Midbrain (tissue), 1 donor: ENCODE data around the gene METRN.
A peak's percentile ranks its signal among the peaks of the same experiment; 100 is the strongest.
"Not testable (repeated sequence)": the region's sequence is repeated elsewhere in the genome, so short reads cannot be mapped to it uniquely, and the experiment has no call there.

Experiments
- DNase-seq: peaks from one replicate; lab custom pipeline; 2025; lab: John Stamatoyannopoulos, UW

METRN gene

DNA sequence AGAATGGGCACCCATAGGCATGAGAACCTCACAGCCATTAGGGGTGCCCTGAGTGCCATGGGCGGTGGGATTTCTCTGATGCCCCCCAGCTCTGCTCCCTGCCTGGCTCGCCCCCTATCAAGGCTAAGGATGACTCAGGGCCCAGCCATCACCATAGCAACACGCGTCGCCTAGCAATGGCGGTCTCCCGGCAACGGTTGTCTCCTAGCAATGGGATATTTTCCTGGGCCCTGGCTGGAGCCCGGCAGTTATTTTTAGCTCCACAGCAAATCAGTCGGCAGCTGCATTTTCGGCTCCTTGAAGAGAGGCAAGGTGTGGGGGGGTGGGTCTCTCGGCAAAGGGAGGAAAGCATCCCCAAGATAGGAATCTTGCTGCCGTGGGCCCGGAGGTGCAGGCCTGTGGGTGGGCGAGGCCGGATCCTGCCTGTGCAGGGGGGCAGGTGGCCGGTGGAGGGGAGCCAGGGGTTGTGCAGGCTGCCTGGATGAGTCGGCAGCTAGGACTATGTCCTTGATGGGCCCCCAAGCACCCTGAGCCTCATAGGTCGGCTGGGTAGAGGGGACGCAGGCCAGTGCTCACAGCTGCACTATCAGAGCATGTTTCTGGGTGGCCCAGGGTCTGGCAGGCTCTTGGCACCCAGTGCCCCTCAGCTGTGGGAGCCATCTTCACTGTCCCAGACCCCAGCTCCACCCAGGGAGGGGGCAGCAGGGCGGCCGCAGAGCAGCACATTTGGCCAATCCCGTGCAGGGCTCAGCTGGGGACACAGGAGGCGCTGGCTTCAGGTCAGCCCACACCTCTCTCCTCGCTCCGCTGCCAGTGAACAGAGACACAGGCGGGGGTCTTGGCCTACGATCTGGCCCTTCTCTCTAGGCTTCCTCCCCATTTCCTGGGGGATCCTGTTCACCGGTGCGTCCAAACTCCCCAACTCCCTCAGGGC is 5.1 kb upstream of the METRN start:
- DNase-seq: peak; percentile 84

DNA sequence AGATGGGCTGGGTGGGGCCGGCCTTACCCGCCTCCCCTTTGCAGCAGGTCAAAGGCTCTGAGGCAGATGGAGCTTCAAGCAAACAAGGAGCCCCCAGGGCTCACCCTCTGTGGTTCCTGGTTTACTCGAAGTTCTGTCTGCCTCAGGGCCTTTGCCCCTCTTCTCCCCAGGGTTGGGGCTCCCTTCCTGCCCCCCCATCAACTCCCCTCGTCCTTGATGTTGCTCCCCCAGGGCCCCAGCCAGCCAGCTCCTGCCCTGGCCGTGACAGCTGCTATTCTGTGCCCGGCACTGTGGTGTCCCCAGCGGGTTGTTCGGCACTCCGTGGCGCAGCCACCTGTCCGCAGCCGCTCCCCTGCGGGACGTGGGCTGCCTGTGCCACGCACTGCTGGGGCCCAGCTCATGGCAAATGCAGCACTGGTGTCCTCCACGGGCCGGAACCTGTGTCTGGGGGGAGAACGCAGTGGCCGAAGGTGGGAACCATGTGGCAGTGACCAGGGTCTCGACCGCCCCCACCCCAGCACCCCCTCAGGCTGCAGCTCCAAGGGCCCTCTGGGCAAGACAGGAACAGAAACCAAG is 4.3 kb upstream of the METRN start:
- no peak for DNase-seq

DNA sequence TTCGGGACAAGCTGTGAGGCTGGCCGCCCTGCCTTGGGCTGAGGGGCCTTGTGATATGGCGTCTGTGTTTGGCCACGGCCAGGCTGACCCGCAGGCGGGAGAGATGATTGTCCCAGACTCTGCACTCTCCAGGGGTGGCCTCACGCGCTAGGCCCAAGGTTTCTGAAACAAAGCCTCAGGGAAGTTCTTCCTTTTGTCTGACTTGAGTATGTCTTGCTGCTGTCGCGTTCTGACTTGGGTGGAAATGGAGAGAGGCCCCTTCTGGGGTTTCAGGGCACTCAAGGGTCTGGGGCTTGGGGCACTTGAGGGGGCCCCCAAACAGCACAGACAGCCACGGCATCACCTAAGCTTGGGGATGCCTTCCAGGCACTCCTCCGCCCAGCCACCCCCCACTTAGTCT is 3.8 kb upstream of the METRN start:
- no peak for DNase-seq

DNA sequence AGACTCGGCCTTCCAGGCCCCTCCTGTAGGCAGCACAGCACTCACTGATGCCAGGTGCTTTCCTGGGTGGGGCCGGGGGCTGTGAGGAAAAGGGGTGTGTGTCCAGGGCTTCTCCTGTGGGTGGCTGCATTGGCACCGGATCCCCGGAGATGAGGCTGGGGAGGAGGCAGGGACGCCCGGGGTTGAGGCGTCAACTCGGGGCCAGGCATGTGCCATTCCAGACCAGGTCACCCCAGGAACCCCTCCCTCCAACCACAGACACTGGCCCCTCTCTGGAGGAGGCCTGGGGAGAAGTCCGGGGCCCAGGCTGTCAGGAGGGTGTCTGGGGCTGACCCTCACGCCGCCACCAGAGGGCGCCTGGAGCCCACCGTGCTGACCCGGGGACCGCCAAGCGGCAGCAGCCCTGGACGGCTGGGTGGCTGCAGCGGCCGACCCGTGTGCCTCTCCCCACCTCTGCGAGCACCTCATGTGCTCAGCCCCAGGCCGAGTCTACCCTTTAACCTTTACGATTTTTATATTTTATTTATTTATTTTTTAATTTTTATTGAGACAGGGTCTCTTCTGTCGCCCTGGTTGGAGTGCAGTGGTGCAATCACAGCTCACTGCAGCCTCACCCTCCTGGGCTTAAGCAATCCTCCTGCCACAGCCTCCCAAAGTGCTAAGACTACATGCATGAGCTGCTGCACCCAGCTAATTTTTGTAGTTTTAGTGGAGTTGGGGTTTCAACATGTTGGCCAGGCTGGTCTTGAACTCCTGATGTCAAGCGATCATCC is 3.2 kb upstream of the METRN start:
- peak; percentile 76 for DNase-seq

DNA sequence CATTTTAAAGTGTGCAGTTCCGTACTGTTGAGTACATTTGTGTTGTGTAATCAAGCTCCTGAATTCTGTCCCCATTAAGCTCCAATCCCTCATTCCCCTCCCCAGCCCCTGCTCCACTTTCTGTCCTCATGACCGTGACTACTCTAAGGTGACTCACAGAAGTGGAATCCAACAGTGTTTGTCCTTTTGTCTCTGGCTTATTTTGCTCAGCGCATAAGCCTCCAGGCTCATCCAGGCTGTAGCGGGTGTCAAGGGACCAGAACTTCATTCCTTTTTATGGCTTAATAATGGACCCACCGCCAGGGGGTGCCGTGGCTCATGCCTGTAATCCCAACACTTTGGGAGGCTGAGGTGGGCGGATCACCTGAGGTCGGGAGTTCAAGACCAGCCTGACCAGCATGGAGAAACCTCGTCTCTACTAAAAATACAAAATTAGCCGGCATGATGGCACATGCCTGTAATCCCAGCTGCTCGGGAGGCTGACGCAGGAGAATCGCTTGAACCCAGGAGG is 2.1 kb upstream of the METRN start:
- not testable (repeated sequence) for DNase-seq

DNA sequence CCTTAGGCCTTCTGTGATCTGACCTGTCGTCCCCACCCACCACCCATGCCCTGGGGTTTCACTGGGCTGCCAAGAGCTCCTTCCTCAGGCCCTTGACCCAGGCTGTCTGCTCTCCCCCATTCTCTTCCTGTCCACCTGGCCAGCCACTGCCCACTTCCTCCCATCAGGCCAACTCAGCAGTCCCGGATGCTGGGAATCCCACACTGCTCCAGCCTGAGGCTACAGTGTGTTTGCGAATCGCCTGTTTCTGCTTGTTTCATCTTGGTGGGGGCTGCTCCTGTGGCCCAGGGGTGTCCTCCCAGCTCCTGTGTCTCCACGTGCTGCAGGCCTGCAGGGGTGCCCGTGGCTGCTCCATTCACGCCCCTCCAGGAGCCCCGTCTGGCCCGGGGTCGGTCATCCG is 839 bp upstream of the METRN start:
- DNase-seq: no peak

DNA sequence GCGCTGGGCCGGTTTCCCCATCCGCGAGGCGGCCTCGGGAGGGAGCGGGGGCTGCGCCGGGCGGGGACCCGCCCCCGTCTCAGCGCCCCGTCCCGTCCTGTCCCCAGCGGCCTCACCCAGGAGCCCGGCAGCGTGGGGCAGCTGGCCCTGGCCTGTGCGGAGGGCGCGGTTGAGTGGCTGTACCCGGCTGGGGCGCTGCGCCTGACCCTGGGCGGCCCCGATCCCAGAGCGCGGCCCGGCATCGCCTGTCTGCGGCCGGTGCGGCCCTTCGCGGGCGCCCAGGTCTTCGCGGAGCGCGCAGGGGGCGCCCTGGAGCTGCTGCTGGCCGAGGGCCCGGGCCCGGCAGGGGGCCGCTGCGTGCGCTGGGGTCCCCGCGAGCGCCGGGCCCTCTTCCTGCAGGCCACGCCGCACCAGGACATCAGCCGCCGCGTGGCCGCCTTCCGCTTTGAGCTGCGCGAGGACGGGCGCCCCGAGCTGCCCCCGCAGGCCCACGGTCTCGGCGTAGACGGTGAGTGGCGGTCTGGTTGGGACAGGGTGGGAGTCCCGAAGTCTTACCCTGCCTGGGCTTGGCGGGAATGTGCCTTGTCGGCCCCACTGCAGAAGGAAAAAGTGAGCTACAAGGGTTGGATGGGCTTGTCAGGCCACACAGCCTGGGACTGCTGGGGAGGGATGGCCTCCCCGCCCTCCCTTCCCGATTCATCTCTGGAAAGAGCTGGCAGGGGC is 720 bp downstream of the METRN start:
- peak; percentile 22 for DNase-seq

DNA sequence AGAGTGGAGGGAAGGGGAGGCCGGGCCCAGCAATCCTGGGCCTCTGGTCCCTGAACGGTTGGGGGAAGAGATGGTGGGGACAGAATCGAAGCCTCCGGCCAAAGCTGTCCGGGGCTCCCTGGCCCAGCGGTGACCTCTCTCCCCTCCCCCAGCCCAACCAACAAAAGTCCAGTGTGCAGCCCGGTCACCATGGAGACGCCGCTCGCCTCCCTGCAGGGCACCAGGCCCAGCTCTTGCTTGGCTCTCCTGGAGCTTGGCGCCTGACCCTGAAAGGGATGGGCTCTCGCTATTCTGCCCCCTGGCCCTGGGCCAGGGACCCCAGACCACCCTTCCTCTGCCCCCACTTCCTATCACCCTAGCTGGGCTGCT is 1.3 kb downstream of the METRN start:
- DNase-seq: peak; percentile 94

DNA sequence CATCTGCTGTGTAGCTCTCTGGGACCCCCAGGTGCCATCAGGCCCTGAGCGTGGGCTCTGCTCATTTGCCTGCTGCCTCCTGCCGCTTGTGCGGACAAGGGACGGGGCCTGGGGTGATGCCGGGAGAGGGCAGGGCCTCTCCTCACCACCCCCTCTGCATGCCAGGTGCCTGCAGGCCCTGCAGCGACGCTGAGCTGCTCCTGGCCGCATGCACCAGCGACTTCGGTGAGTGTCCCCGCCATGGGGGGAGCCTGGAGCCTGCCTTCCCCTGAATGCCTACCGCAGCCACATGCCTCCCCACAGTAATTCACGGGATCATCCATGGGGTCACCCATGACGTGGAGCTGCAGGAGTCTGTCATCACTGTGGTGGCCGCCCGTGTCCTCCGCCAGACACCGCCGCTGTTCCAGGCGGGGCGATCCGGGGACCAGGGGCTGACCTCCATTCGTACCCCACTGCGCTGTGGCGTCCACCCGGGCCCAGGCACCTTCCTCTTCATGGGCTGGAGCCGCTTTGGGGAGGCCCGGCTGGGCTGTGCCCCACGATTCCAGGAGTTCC is 1.9 kb downstream of the METRN start:
- DNase-seq: no peak

DNA sequence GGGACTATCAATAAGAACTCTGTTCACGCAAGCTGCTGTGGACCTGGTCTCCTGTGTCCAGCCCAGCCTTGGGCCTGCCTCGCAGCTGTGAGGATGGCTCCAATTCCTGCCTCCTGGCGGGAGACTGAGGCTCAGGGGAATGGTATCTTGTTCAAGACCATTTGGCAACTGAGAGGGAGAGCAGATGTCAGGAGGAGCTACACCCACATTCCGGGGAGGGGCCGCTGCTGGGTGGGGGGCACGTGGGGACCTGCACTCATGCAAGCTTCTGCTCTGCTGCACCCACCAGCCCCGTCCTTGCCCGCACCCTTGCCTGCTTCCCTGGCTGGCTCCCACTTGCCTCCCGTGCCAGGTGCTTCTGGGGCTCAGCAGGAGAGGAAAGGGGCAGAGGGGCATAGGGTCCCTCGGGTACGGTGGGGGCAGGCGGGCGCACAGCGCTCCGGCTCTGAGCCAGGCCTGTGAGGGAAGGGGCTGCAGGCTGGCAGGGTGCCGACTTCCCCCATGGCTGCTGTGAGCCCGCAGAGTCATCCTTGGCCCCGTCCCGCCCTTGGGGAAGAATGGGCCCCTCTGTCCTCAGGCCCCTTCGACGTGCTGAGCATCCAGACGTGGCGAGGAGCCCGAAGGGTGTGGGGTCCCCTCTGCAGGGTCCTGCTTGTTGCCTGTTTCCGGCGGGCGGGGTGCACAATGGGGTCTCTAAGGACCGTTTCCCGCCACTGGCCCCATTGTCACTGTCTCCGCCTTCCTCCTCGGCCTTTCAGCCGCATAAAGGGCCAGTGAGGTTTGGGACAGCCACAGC is 2.7 kb downstream of the METRN start:
- DNase-seq: no peak

DNA sequence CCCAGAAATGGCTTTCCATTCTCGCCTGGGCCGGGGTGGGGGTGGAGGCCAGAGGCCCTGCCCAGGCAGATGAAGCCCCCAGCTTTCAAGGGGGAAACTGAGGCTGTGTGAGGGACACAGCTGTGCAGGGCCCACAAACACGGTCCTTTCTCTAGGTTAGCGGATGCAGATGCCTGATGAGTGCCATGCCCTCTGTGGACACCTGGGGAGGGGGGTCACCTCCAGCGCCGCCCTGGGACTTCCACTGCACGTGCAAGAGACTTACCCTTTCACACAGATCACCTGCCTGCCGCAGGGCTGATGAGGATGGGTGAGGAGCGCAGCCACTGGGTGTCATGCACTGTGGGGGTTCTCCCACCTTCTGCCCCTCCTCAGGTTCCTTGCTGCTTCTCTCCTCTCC is 3.5 kb downstream of the METRN start:
- DNase-seq: no peak

DNA sequence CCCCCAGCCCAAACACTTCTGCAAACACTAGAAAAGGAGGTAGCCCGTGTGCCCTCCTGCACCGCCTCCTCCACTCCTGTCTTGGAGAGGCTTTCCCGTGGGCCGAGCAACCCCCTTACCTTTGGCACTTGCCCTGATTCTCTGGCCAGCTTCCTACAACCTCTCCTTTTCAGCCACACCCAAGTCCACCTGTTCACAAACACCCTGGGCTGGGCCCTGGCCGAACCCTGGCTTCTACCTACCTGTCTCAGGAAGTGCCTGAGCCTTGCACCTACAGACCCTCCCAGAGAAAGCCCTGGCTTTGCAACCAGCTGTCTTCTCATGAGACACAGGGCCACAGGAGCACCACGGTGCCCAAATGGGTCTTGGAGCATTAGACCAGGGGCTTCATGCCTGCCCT is 4.0 kb downstream of the METRN start:
- DNase-seq: no peak

DNA sequence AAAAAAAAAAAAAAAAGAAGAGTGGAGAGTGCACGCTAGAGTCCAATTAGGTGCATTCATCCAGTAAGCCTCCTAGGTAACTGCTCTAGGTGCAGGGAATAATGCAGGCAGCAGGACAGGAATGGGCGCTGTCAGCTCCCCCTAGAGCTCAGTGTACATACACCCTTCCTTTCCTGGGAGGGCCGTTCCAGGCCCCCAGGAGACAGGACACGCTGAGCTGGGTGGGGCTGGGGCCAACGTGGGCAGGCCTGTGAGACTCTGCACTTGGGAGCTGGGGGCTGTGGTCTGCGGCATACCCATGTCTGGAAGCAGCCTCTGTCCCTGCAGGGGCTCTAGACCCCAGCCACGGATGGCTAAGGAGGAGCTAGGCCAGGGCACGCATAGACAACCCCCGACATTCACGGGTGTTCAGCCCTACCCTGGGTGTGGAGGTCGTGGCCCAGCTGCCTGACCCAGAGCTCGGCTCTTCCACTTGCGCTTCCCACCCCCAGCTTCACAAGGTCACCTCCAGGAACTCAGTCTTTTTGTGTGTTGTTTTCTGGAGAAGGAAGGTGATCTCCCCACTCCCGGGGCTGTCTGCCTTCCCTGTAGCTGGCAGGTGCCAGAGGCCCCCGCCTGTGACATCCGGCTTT is 5.0 kb downstream of the METRN start:
- DNase-seq: no peak

DNA sequence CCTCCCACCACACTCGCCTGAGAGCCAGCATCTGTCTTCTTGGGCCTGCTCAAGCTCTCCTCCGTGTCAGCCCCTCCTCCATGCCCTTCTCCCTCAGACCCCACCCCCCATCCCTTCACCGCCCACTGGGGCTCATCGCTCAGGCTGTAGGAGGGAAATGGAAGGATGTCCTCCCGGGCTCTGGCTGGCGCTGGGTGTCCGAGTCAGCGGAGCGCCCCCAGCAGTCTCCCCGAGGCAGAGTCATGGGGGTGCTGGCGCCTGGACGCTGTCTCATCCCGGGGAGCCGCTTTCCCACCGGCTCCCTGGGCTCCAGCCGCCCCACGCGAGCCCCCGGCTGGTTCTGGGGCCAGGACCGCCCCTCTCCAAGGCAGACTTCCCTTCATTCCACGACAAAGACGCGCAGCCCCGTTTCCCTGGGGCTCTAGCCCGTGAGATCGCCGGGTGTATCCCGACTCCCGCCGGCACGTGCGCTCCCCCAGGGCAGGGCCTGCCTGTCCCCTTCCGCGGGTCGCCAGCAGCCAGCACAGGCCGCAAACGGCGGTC is 5.6 kb downstream of the METRN start:
- peak; percentile 58 for DNase-seq

DNA sequence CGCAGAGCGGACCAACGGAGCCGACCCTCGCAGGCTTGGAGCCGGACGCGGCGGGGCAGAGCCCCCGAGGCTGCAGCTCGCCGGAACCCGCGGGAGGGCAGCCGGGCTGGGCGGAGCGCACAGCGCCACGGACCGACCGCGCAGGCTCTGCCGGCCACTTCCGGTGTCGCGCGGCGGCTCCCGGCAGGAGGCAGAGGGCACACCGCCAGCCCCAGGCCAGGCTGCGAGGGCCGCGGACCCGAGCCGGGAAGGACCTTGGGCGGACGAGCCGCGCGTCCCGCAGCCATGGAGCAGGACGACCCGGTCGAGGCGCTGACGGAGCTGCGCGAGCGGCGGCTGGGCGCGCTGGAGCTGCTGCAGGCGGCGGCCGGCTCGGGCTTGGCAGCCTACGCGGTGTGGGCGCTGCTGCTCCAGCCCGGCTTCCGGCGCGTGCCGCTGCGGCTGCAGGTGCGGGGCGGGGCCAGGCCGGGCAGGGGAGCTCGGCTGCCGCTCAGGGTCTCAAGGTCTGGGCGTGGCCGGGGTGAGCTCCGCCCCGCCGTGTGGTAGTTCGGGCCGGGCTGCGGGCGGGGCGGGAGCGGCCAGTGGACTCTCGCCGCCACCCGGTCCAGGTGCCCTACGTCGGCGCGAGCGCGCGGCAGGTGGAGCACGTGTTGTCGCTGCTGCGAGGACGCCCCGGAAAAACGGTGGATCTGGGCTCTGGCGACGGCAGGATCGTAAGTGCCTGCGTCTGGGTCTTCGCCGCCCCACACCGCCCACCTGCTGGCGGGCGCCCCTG is 6.3 kb downstream of the METRN start, which contains the start of gene ANTKMT:
Gene ANTKMT, plus strand, starts transcription at position 157 of the 775 bp plus-strand sequence. Its CDS starts 129 bp downstream, at position 286.
- peak; percentile 83 for DNase-seq

DNA sequence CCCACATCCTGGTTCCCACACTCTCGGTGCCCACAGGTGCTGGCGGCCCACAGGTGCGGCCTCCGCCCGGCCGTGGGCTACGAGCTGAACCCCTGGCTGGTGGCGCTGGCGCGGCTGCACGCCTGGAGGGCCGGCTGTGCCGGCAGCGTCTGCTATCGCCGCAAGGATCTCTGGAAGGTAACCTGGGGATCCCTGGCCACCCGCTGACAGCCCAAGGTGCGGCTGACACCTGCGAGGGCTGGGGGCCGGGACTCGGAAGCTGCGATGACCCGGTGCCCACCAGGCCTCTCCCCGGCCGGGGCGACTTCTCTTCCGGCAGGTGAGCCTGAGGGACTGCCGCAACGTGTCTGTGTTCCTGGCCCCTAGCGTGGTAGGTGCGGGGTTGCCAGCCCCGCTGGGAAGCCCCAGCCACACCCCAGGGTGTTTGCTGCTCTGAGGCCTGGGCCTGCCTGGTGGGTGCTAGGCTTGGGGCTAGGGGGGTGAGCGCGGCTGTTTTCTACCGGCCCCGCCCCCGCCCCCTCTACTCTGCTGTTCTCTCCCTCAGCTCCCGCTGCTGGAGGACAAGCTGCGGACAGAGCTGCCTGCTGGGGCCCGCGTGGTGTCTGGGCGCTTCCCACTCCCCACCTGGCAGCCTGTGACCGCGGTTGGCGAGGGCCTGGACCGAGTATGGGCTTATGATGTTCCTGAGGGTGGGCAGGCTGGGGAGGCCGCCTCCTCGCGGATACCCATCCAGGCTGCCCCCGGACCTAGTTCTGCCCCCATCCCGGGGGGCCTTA is 7.0 kb downstream of the METRN start:
- DNase-seq: no peak

DNA sequence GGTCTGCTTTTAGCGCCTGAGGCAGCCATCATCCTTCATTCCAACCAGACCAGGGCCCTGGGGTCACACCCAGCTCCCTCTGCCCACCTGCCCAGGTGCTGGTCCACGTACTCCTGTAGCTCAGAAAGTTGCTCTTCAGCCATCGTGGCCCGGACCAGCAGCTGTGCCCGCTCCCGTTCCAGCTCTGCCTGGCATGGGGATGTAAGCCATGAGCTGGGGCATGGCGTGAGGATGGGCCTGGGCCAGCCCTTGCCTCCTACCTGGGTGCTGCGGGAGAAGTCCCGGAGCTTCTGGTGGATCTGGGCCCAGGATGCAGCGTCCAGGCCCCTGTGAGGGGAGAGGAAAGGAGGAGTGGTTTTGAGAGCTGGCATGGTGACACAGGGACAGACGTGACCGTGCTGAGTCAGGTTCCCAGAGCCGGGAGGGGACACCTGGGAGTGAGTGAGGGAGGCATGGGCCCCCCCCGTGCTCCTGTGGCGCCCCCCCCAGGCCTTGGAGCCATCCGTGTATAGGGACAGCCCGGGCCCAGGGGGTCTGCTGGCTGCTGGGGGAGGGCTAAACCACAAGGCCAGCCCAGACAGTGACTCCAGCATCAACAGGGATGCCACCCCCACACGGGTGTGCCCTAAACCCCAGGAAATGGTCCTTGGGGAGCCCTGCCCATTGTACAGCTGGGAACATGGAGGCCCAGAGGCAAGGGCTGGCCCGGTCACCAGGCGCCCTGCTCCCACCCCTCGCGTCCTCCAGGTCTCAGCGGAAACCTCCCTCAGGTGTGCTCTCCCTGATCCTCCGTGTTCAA is 8.1 kb downstream of the METRN start:
- DNase-seq: no peak
